Memory B cell (primary cell): ENCODE results near the gene SAMD11.

Source experiments
- ATAC-seq: fragments of 150-1000 bp; cut with Tn5 transposase; 2 replicates; pipeline ENCODE4 v1.10.0; 2021; ENCODE audit warnings: low read depth, mild to moderate bottlenecking, moderate library complexity
- DNase-seq, 2 donors: peaks; one replicate each; pipeline ENCODE4 v3.0.0; 2022; ENCODE audit warnings: low spot score in 2 of 2
- H3K27ac Mint-ChIP-seq: one replicate; pipeline ENCODE4 v1.8.0; 2022; ENCODE audit warnings: mild to moderate bottlenecking, moderate library complexity, mixed read lengths
- H3K27me3 Mint-ChIP-seq: one replicate; pipeline ENCODE4 v1.8.0; 2022; ENCODE audit warnings: mixed read lengths
- H3K36me3 Mint-ChIP-seq: one replicate; pipeline ENCODE4 v1.8.0; 2022; ENCODE audit warnings: mild to moderate bottlenecking, mixed read lengths
- H3K4me1 Mint-ChIP-seq: one replicate; pipeline ENCODE4 v1.8.0; 2022; ENCODE audit warnings: mixed read lengths
- H3K4me3 Mint-ChIP-seq: one replicate; pipeline ENCODE4 v1.8.0; 2022; ENCODE audit warnings: mild to moderate bottlenecking, moderate library complexity, mixed read lengths
- H3K9me3 Mint-ChIP-seq: one replicate; pipeline ENCODE4 v1.8.0; 2022; ENCODE audit warnings: mixed read lengths

The SAMD11 gene

DNA sequence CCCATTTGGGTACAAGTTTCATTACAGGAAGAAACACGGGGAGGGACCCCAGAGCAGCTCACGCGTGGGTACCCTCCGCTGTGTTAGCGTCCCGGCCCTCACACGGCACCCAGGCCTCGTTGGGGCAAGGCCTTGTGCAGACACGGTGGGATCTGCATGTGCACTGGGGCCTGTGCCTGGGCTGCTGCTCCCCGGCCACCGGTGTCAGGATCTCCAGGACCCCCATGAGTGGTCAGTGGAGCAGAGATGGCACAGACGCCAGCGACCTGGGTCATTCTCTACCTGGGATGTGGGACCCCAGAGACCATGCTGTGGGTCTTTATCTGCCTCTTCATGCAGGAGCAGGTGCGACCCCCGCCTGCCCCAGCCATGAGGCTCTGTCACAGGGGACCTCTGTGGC, 5.4 kb upstream of the SAMD11 start:
- H3K4me3 Mint-ChIP-seq, result no peak overlapping the region
- H3K4me1 Mint-ChIP-seq, result peaks cover 15% of the 10 kb centered on the region
- no peaks in the 10 kb centered on the region for H3K36me3 Mint-ChIP-seq
- no peak overlapping the region for H3K27ac Mint-ChIP-seq
- ATAC-seq, result no peak
- H3K27me3 Mint-ChIP-seq, result peaks cover 43% of the 10 kb centered on the region
- no peak for DNase-seq
- H3K9me3 Mint-ChIP-seq, result no peaks in the 10 kb centered on the region

DNA sequence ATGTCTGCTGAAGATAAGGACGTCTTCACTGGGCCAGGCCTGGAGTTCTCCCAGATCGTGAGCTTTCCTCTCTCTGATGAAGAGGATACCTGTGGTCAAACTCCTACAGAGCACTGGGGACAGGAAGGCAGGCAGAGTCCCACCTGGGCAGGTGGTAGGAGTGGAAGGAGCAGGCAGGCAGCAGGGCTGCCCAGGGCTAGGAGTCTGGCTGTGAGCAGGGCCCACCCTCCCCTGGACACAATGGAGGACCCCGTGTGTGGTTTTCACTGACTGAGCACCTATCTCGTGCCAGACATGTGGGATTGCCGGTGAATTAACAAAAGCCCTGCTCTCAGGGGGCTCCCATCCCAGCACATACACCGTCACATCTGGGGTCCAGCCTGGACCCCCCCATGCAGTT, 4.9 kb upstream of the SAMD11 start:
- no peak overlapping the region for H3K4me3 Mint-ChIP-seq
- H3K9me3 Mint-ChIP-seq, result no peaks in the 10 kb centered on the region
- DNase-seq (no peak), ATAC-seq (no peak)
- peaks cover 42% of the 10 kb centered on the region for H3K27me3 Mint-ChIP-seq
- H3K27ac Mint-ChIP-seq, result no peak overlapping the region
- H3K4me1 Mint-ChIP-seq, result peaks cover 16% of the 10 kb centered on the region
- H3K36me3 Mint-ChIP-seq, result no peaks in the 10 kb centered on the region

- H3K9me3 Mint-ChIP-seq, result no peaks in the 10 kb centered on the region
- ATAC-seq (no peak), DNase-seq (no peak)
- no peak overlapping the region for H3K4me3 Mint-ChIP-seq
- H3K27ac Mint-ChIP-seq, result no peak overlapping the region
- no peaks in the 10 kb centered on the region for H3K36me3 Mint-ChIP-seq
- H3K27me3 Mint-ChIP-seq, result peaks cover 39% of the 10 kb centered on the region
- H3K4me1 Mint-ChIP-seq, result peaks cover 16% of the 10 kb centered on the region
Observed at GRCh38 chr1:919271-919872, 4.4 kb upstream of the SAMD11 start.

DNA sequence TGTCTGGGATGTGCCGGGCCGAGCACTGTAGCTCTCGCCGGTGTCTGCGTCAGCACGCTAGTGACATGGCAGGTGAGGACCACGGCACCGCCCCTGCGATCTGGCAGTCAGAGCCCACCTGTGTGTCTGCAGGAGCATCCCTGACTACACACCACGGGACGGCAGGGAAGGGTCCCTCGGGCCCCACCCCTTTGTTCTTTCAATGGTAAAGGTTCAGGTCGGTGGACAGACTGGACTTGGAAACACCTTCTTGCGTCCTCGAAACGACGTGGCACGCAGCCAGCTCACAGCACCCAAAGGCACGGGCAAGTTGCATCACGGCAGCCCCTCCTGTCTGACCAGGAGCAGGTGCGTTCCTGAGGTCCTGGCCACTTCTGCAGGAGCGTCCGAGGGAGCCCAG, 3.7 kb upstream of the SAMD11 start:
- H3K27ac Mint-ChIP-seq, result no peak overlapping the region
- H3K4me1 Mint-ChIP-seq, result peaks cover 16% of the 10 kb centered on the region
- H3K4me3 Mint-ChIP-seq, result no peak overlapping the region
- peaks cover 38% of the 10 kb centered on the region for H3K27me3 Mint-ChIP-seq
- DNase-seq, result no peak
- no peaks in the 10 kb centered on the region for H3K36me3 Mint-ChIP-seq
- ATAC-seq, result no peak
- H3K9me3 Mint-ChIP-seq, result no peaks in the 10 kb centered on the region

- no peak overlapping the region for H3K4me3 Mint-ChIP-seq
Observed at GRCh38 chr1:920521-920920, 3.2 kb upstream of the SAMD11 start.

GRCh38 chr1:921011-921837, 2.5 kb upstream of the SAMD11 start:
- no peak overlapping the region for H3K4me3 Mint-ChIP-seq
- peaks cover 34% of the 10 kb centered on the region for H3K27me3 Mint-ChIP-seq
- ATAC-seq (peak; percentile 58), DNase-seq (no peak)
- no peaks in the 10 kb centered on the region for H3K9me3 Mint-ChIP-seq
- H3K27ac Mint-ChIP-seq, result no peak overlapping the region
- H3K36me3 Mint-ChIP-seq, result no peaks in the 10 kb centered on the region
- peaks cover 16% of the 10 kb centered on the region for H3K4me1 Mint-ChIP-seq

More at GRCh38 chr1:920521-920920, 3.2 kb upstream of the SAMD11 start:
- H3K27ac Mint-ChIP-seq, result no peak overlapping the region
- peaks cover 16% of the 10 kb centered on the region for H3K4me1 Mint-ChIP-seq
- no peaks in the 10 kb centered on the region for H3K36me3 Mint-ChIP-seq
- H3K27me3 Mint-ChIP-seq, result peaks cover 36% of the 10 kb centered on the region
- H3K9me3 Mint-ChIP-seq, result no peaks in the 10 kb centered on the region
- no peak for ATAC-seq
- DNase-seq, result no peak

DNA sequence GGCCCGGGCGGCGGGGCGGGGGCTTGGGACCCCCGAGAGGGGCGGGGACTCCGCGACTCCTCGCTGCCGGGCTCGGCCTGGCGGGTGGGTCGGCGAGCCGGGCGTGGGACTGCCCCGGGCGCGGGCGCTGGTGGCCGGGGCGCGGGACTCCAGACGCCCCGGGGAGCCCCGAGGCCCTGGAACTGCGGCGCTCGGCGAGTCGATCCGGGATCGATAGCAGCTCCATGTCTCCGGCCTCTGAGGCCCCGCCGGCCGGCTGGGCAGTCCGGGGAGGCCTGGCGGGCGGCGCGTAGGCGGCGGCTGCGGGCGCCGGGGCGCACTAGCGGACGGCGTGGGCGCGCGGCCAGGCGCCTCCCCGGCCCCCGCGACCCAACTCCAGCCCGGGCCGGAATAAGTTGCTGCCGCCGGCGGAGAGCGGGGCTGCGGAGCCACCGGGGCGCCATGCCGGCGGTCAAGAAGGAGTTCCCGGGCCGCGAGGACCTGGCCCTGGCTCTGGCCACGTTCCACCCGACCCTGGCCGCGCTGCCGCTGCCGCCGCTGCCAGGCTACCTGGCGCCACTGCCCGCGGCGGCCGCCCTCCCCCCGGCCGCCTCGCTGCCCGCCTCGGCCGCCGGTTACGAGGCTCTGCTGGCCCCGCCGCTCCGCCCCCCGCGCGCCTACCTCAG, 400 bp downstream of the SAMD11 start:
- H3K27ac Mint-ChIP-seq, result no peak overlapping the region
- H3K27me3 Mint-ChIP-seq, result peaks cover 43% of the 10 kb centered on the region
- no peak for ATAC-seq
- no peak for DNase-seq
- H3K4me1 Mint-ChIP-seq, result peaks cover 16% of the 10 kb centered on the region
- peak overlapping the region; percentile 51 for H3K4me3 Mint-ChIP-seq
- H3K9me3 Mint-ChIP-seq, result no peaks in the 10 kb centered on the region
- H3K36me3 Mint-ChIP-seq, result no peaks in the 10 kb centered on the region

DNA sequence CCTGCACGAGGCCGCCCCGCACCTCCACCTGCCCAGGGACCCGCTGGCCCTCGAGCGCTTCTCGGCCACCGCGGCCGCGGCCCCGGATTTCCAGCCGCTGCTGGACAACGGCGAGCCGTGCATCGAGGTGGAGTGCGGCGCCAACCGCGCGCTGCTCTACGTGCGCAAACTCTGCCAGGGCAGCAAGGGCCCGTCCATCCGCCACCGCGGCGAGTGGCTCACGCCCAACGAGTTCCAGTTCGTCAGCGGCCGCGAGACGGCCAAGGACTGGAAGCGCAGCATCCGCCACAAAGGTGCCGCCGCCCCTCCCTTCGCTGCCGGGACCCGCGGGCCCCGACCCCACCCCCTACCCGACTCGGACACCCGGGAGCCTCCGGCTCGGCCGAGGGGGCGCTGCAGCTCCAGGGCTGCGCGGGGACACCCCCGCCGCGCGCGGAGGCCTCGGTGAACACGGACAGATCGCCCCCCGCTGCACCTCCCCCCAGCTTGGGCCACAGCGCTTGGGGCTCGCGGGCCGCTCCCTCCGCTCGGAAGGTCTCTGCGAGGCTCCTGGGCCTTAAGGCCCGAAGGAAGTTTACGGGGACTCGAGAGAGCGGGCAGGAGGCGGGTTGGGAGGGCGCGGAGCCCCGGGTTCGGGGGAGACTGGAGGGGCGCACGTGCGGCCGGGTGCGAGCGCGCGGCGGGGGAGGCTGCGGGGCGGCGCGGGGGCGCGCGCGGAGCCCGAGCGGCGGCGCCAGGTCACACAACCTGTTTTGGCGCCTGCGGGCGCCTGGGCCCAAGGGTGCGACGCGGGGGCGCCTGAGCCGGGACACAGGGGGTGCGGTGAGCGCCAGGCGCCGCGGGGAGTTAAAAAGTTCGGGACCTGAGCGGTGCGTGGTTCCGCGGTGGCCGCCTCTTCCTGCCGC, 1.2 kb downstream of the SAMD11 start:
- Mint-ChIP-seq H3K36me3 (no peaks in the 10 kb centered on the region), H3K27me3 (peaks cover 44% of the 10 kb centered on the region), H3K27ac (no peak overlapping the region), H3K9me3 (no peaks in the 10 kb centered on the region), H3K4me3 (peak overlapping the region; percentile 75), H3K4me1 (peaks cover 16% of the 10 kb centered on the region)
- DNase-seq (no peak), ATAC-seq (peak; percentile 25)

DNA sequence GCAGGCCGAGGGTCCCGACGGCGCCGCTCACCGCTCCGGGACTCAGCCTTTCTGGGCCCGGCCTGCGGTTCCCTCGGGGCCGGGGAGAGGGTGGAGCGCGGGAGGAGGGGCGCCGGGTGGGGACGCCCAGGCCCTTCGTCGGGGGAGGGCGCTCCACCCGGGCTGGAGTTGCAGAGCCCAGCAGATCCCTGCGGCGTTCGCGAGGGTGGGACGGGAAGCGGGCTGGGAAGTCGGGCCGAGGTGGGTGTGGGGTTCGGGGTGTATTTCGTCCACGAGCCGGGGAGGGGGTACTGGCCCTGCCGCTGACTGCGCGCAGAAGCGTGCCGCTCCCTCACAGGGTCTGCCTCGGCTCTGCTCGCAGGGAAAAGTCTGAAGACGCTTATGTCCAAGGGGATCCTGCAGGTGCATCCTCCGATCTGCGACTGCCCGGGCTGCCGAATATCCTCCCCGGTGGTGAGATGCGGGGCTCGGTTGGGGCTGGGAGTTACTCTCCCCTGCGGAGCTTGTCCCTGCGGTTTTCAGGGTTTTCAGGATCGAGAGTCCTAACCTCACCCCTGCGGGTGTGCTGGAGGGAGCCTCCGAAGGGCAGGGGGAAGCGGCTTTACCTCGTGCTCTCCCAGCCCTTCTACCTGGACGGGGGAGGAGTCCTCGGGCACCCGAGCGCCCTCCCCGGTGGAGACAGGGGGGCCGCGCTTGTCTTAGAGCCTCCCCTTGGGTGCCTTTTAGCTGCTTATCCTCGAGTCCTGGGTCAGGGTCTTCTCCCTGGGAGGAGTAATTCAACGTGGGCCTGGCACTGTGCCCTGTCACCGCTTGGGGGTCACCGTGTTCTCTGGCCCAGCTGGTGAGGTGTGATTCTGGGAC, 2.1 kb downstream of the SAMD11 start:
- H3K4me3 Mint-ChIP-seq, result peak overlapping the region; percentile 41
- H3K36me3 Mint-ChIP-seq, result no peaks in the 10 kb centered on the region
- DNase-seq (no peak), ATAC-seq (peak; percentile 8)
- H3K4me1 Mint-ChIP-seq, result peaks cover 10% of the 10 kb centered on the region
- no peak overlapping the region for H3K27ac Mint-ChIP-seq
- no peaks in the 10 kb centered on the region for H3K9me3 Mint-ChIP-seq
- H3K27me3 Mint-ChIP-seq, result peaks cover 38% of the 10 kb centered on the region

DNA sequence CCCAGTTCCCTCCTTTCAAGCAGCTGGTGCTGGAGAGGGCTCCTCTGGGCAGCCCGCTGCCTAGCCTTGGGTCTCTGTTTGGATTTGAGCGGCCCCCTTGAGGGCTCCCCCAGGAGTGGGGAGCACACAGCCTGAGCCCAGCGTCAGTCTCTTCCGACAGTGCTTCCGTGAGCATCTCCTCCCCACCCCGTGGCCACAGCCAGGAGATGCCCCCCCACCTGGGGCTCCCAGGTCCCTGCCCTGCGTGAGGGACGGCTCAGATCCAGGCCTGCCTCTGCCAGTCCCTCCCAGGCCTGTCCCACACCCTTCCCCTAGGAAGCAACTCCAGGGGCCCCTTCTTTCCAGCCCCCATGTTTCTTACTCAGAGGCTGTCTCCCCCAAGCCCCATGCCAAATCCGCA, 3.5 kb downstream of the SAMD11 start:
- ATAC-seq (no peak), DNase-seq (no peak)
- H3K27ac Mint-ChIP-seq, result no peak overlapping the region
- no peaks in the 10 kb centered on the region for H3K9me3 Mint-ChIP-seq
- H3K4me1 Mint-ChIP-seq, result peaks cover 11% of the 10 kb centered on the region
- no peak overlapping the region for H3K4me3 Mint-ChIP-seq
- no peaks in the 10 kb centered on the region for H3K36me3 Mint-ChIP-seq
- H3K27me3 Mint-ChIP-seq, result peaks cover 34% of the 10 kb centered on the region

DNA sequence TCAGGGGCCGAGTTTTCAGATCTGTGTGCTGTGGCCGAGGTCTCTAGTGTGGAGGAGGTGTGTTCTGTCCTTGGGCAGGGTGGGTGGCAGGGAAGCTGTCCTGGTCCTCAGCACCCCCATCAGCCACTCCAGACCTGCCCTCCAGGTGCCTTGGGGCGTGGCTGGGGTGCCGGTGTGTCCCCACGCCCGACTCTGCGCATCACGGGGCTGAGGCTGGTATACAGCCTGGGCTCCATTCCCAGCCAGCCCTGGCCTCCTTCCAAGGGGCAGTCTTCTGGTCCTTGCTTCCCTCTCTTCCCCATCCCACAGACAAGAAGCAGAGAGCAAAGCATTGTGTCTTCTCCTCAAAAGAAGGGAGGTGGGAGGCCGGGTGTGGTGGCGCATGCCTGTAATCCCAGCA, 4.0 kb downstream of the SAMD11 start:
- Mint-ChIP-seq H3K36me3 (no peaks in the 10 kb centered on the region), H3K27me3 (peaks cover 35% of the 10 kb centered on the region), H3K4me1 (peaks cover 11% of the 10 kb centered on the region), H3K27ac (no peak overlapping the region), H3K4me3 (no peak overlapping the region), H3K9me3 (no peaks in the 10 kb centered on the region)
- DNase-seq (no peak), ATAC-seq (no peak)

- H3K27ac Mint-ChIP-seq, result no peak overlapping the region
- no peaks in the 10 kb centered on the region for H3K36me3 Mint-ChIP-seq
- no peak overlapping the region for H3K4me3 Mint-ChIP-seq
- H3K4me1 Mint-ChIP-seq, result peaks cover 6% of the 10 kb centered on the region
- ATAC-seq (no peak), DNase-seq (no peak)
- H3K27me3 Mint-ChIP-seq, result peaks cover 35% of the 10 kb centered on the region
- no peaks in the 10 kb centered on the region for H3K9me3 Mint-ChIP-seq
Observed at GRCh38 chr1:928825-929661, 5.3 kb downstream of the SAMD11 start.
